ENCODE data around the gene SHD. TPM values are rescaled to one million over a fixed set of nuclear protein-coding genes. Genes with fewer than 3 reads are reported as not detected.

Gene SHD
- total RNA-seq, 1 experiment from 2014 or later = 4.4 TPM

DNA sequence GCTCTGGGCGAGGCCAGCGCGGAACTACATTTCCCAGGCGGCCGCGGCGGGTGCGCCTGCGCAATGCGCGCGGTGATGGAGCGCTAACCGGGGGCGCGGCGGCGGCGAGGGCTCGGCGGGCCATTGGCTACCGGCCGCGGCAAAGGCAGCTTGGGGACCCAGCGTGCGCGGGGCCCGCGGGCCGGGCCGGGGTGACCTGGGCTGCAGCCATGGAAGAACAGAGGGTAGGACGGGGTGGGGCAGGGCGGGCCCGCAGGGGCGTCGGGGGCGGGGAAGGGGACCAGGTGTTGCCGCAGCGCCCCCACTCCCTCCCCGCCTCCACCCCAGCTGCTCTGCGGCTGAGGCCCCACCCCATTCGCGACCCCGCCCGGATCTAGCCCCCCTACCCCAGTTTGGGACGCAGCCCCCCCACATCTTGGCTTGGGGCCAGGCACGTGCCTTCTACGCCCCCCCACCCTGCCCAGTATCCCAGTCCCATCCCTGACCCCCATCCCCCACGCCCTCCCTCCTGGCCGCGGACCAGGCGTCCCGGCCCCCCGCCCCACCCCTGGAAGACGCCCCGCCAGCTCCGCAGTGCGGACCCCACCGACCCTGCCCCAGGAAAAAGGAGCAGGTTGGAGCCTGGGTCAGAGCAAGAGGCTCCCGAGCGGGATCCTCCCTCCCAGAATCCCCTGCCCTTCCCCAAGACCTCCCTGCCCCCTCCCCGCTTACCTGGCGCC is 25.6 kb downstream of the SHD start, which contains the start of gene FSD1:
TSS of gene FSD1 (plus strand) at position 61 of the 719 bp plus-strand sequence. CDS start at position 210, 149 bp downstream.
- no peaks in the 10 kb centered on the region for H3K23me2 ChIP-seq (ENCODE audit: insufficient read length, low read depth, low read length, poor library complexity, severe bottlenecking)
- H2BK12ac ChIP-seq (ENCODE audit: insufficient read length, low read depth, low read length) = no peak within 1 kb of the TSS
- no peak within 1 kb of the TSS for H4K5ac ChIP-seq (ENCODE audit: insufficient read length, low read depth, low read length)
- H2BK5ac ChIP-seq (ENCODE audit: insufficient read length, low read length) = no peak within 1 kb of the TSS
- H4K20me1 ChIP-seq (ENCODE audit: control insufficient read depth, insufficient read depth, insufficient read length) = no peaks in the 10 kb centered on the region
- H3K23ac ChIP-seq (ENCODE audit: insufficient read length, low read depth, low read length) = no peak within 1 kb of the TSS
- H4K8ac ChIP-seq (replicated peaks; ENCODE audit: insufficient read length, low read depth, low read length) = no peak within 1 kb of the TSS
- TF ChIP-seq, protein P1, sequence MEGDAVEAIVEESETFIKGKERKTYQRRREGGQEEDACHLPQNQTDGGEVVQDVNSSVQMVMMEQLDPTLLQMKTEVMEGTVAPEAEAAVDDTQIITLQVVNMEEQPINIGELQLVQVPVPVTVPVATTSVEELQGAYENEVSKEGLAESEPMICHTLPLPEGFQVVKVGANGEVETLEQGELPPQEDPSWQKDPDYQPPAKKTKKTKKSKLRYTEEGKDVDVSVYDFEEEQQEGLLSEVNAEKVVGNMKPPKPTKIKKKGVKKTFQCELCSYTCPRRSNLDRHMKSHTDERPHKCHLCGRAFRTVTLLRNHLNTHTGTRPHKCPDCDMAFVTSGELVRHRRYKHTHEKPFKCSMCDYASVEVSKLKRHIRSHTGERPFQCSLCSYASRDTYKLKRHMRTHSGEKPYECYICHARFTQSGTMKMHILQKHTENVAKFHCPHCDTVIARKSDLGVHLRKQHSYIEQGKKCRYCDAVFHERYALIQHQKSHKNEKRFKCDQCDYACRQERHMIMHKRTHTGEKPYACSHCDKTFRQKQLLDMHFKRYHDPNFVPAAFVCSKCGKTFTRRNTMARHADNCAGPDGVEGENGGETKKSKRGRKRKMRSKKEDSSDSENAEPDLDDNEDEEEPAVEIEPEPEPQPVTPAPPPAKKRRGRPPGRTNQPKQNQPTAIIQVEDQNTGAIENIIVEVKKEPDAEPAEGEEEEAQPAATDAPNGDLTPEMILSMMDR (conservative IDR thresholded peaks at IDR 0.05) = no peak
- H3K4me2 ChIP-seq (ENCODE audit: insufficient read depth, insufficient read length, low read length) = peak within 1 kb of the TSS; percentile 5
- H2AFZ ChIP-seq (ENCODE audit: low read length) = no peak within 1 kb of the TSS
- H3K4me3 Mint-ChIP-seq = peak within 1 kb of the TSS; percentile 64 to 77
- H2BK15ac ChIP-seq (ENCODE audit: low read depth, low read length) = no peak within 1 kb of the TSS
- no peak within 1 kb of the TSS for H3K4ac ChIP-seq (ENCODE audit: low read depth, low read length)
- H3K9me3 ChIP-seq (ENCODE audit: control insufficient read depth, low read depth, low read length) = no peaks in the 10 kb centered on the region
- H3T11ph ChIP-seq (ENCODE audit: low read length) = no peak within 1 kb of the TSS
- no peak within 1 kb of the TSS for H3K14ac ChIP-seq (ENCODE audit: insufficient read depth, low read length)
- no peak within 1 kb of the TSS for H3K56ac ChIP-seq (ENCODE audit: insufficient read length, low read depth, low read length)
- no peaks in the 10 kb centered on the region; a peak in 2 of 5 replicates for H3K9me3 Mint-ChIP-seq
- no peak within 1 kb of the TSS for H2BK20ac ChIP-seq (ENCODE audit: low read depth, low read length, poor library complexity, severe bottlenecking)
- H3K27me3 ChIP-seq (ENCODE audit: insufficient read depth, low read length) = no peaks in the 10 kb centered on the region
- peaks cover 10 to 20% of the 10 kb centered on the region in 2 experiments for H3K4me1 Mint-ChIP-seq
- H3K27ac ChIP-seq (ENCODE audit: insufficient read length, low read depth, low read length) = no peak within 1 kb of the TSS
- no CpG with 5 or more reads among the region's 63 CpGs for WGBS (ENCODE audit: extremely low coverage, insufficient read length, low lambda C conversion rate)
- H3K4me1 ChIP-seq (ENCODE audit: insufficient read depth, low read length) = no peaks in the 10 kb centered on the region
- peak; percentile 84 for DNase-seq
- H4K91ac ChIP-seq (ENCODE audit: insufficient read length, low read depth, low read length) = no peak within 1 kb of the TSS
- no peak within 1 kb of the TSS; a peak in 1 of 7 replicates for H3K27ac Mint-ChIP-seq
- no peaks in the 10 kb centered on the region for H3K79me2 ChIP-seq (ENCODE audit: insufficient read depth, low read length)
- no peak within 1 kb of the TSS for H3K9ac ChIP-seq (ENCODE audit: extremely low read depth, insufficient read length, low read length)
- H2BK120ac ChIP-seq (ENCODE audit: low read depth, low read length, poor library complexity, severe bottlenecking) = no peak within 1 kb of the TSS
- peaks cover 16 to 38% (median 31%) of the 10 kb centered on the region in 3 experiments; a peak in 6 of 7 replicates for H3K36me3 Mint-ChIP-seq (ENCODE audit: insufficient read depth in 1 of 3, low read depth in 3 of 3)
- no peak within 1 kb of the TSS for H3K18ac ChIP-seq (ENCODE audit: insufficient read length, low read depth, low read length)
- peaks cover 10% of the 10 kb centered on the region for H3K27me3 Mint-ChIP-seq (ENCODE audit: low read depth)
- no peaks in the 10 kb centered on the region for H3K79me1 ChIP-seq (ENCODE audit: insufficient read depth, low read depth, low read length, poor library complexity, severe bottlenecking)
- H2AK5ac ChIP-seq (ENCODE audit: insufficient read length, low read length) = no peak within 1 kb of the TSS

Data from H9 (cell line).